Fibroblast of lung (primary cell): ENCODE measurements around the gene CCSER2.

Experiments
- CTCF ChIP-seq, 2 donors: IDR thresholded peaks in 1 of 2; conservative IDR thresholded peaks in 1 of 2; 1 replicate in 1 of 2; 2 replicates in 1 of 2; pipeline ENCODE4 v1.5.1; 2011 to 2012; ENCODE audit warnings: low read length in 2 of 2, control low read depth in 1 of 2, inconsistent platforms in 1 of 2, low read depth in 1 of 2, mild to moderate bottlenecking in 1 of 2
- EZH2 ChIP-seq: IDR thresholded peaks from 2 replicates; pipeline ENCODE4 v1.5.1; 2012; ENCODE audit warnings: low read length, control low read depth, mild to moderate bottlenecking; ENCODE audit errors: missing control alignments

GRCh38 chr10:84493361-84493760 lies 165.0 kb downstream of the CCSER2 start:
- TF ChIP-seq CTCF (conservative IDR thresholded peaks at IDR 0.05 in 1 of 2, IDR thresholded peaks at IDR 0.05 in 1 of 2; ENCODE audit: low read depth in 1 of 2, low read length in 2 of 2) = no peak
- TF ChIP-seq EZH2 = no peak
